Right kidney (tissue), 1 donor: Measurements from ENCODE around the gene CAVIN3.

ENCODE experiments used
- DNase-seq: peaks from one replicate; pipeline ENCODE4 v3.0.0-alpha.2; 2016

The CAVIN3 gene

GRCh38 chr11:6271598-6271997, 48.7 kb downstream of the CAVIN3 start:
- DNase-seq, result no peak

- DNase-seq, result no peak
These were observed 49.6 kb downstream of the CAVIN3 start for GRCh38 chr11:6270584-6271246.

- no peak for DNase-seq
These were observed 50.3 kb downstream of the CAVIN3 start for GRCh38 chr11:6269994-6270393.
